D721Med (cell line): ENCODE results near the gene TUNAR.

ENCODE experiments used
- DNase-seq: peaks from one replicate; pipeline ENCODE4 v3.0.0; 2011; ENCODE audit warnings: low spot score; ENCODE audit not compliant: insufficient read length
- FAIRE-seq: peaks from 2 replicates; lab custom pipeline; 2011; peaks lifted over from hg19 to GRCh38; lab: Jason Lieb, UNC
- CTCF ChIP-seq: IDR thresholded peaks from 2 replicates; pipeline ENCODE4 v1.5.1; 2012; ENCODE audit warnings: mild to moderate bottlenecking, control low read depth; ENCODE audit not compliant: insufficient read depth; ENCODE audit errors: missing control alignments

The TUNAR gene

GRCh38 chr14:95870772-95871171 lies 5.9 kb upstream of the TUNAR start:
- FAIRE-seq: no peak
- TF ChIP-seq CTCF: no peak
- DNase-seq: no peak

- no peak for FAIRE-seq
Observed at GRCh38 chr14:95871531-95871930, 5.1 kb upstream of the TUNAR start.

GRCh38 chr14:95872777-95873176 lies 3.9 kb upstream of the TUNAR start:
- no peak for DNase-seq
- FAIRE-seq: no peak
- TF ChIP-seq CTCF: no peak

More at GRCh38 chr14:95871531-95871930, 5.1 kb upstream of the TUNAR start:
- DNase-seq: no peak
- TF ChIP-seq CTCF: no peak

- no peak for TF ChIP-seq CTCF
- DNase-seq: peak; percentile 48
- no peak for FAIRE-seq
Observed at GRCh38 chr14:95875831-95876760, 536 bp upstream of the TUNAR start.

- DNase-seq (no peak), FAIRE-seq (no peak)
- no peak for TF ChIP-seq CTCF
Observed at GRCh38 chr14:95877633-95878032, 1.0 kb downstream of the TUNAR start.

- no peak for TF ChIP-seq CTCF
- DNase-seq: no peak
- FAIRE-seq: no peak
Observed at GRCh38 chr14:95884377-95884776, 7.7 kb downstream of the TUNAR start.

GRCh38 chr14:95885278-95885677 lies 8.6 kb downstream of the TUNAR start:
- no peak for DNase-seq
- TF ChIP-seq CTCF: no peak
- no peak for FAIRE-seq
